Uterus (tissue), 4 donors: Measurements from ENCODE around the gene RPL19. TPM values are rescaled to one million over a fixed set of nuclear protein-coding genes. Genes with fewer than 3 reads are reported as not detected.

ENCODE experiments used
- DNase-seq, 2 donors: peaks; one replicate each; pipeline ENCODE4 v3.0.0-alpha.2; 2019 to 2020
- H3K27ac ChIP-seq, 2 donors: fragments of 200-600 bp; sonication (generic); 1 replicate in 1 of 2; 2 replicates in 1 of 2; pipeline ENCODE4 v1.5.1; 2016 to 2018
- H3K27me3 ChIP-seq, 2 donors: fragments of 200-600 bp; sonication (generic); one replicate each; pipeline ENCODE4 v1.5.1; 2018 to 2019; ENCODE audit warnings: control low read depth in 1 of 2
- H3K36me3 ChIP-seq, 2 donors: fragments of 200-600 bp; sonication (generic); one replicate each; pipeline ENCODE4 v1.5.1; 2019; ENCODE audit warnings: control low read depth in 1 of 2
- H3K4me1 ChIP-seq, 2 donors: fragments of 200-600 bp; sonication (generic); one replicate each; pipeline ENCODE4 v1.5.1; 2018 to 2019; ENCODE audit warnings: control low read depth in 1 of 2
- H3K4me3 ChIP-seq, 2 donors: fragments of 200-600 bp; sonication (generic); 1 replicate in 1 of 2; 2 replicates in 1 of 2; pipeline ENCODE4 v1.5.1; 2018 to 2019; ENCODE audit warnings: mild to moderate bottlenecking in 1 of 2
- H3K9me3 ChIP-seq, 2 donors: fragments of 200-600 bp; sonication (generic); one replicate each; pipeline ENCODE4 v1.5.1; 2019; ENCODE audit warnings: control low read depth in 1 of 2
- POLR2A ChIP-seq, 2 donors: fragments of 450-650 bp; IDR thresholded peaks; one replicate each; pipeline ENCODE4 v1.6.1; 2016; ENCODE audit warnings: antibody characterized with exemption in 2 of 2, mild to moderate bottlenecking in 1 of 2, moderate library complexity in 1 of 2
- intact Hi-C: fragments of 100-400 bp; cut with DNase I; formaldehyde crosslinking; loops from one replicate; pipeline ENCODE4 v1.15.1; 2023; ENCODE audit warnings: low total_unique reads
- total RNA-seq, 4 donors: library from RNA; depleted of rRNA in 3 of 4; stranded (reverse); fragments of >200 nt in 3 of 4; gene quantifications; one replicate each; pipeline versions ENCODE4 v1.1.0 to v1.2.4, GENCODE V29; 2014 to 2023
- TF ChIP-seq, protein P1 (sequence below), 4 experiments: fragments of 200-600 bp in 2 of 4; fragments of 450-650 bp in 2 of 4; sonication (generic) in 2 of 4; IDR thresholded peaks; one replicate each; pipeline ENCODE4 v1.5.1; 2016 to 2019; ENCODE audit warnings: antibody characterized with exemption in 4 of 4, mild to moderate bottlenecking in 2 of 4, moderate library complexity in 1 of 4
- donor health status: DM: yes; HTN: yes; CAD: no.

The RPL19 gene
- total RNA-seq, 4 donors from 2014 or later = 1,469 to 5,936 (median 3,528) TPM

DNA sequence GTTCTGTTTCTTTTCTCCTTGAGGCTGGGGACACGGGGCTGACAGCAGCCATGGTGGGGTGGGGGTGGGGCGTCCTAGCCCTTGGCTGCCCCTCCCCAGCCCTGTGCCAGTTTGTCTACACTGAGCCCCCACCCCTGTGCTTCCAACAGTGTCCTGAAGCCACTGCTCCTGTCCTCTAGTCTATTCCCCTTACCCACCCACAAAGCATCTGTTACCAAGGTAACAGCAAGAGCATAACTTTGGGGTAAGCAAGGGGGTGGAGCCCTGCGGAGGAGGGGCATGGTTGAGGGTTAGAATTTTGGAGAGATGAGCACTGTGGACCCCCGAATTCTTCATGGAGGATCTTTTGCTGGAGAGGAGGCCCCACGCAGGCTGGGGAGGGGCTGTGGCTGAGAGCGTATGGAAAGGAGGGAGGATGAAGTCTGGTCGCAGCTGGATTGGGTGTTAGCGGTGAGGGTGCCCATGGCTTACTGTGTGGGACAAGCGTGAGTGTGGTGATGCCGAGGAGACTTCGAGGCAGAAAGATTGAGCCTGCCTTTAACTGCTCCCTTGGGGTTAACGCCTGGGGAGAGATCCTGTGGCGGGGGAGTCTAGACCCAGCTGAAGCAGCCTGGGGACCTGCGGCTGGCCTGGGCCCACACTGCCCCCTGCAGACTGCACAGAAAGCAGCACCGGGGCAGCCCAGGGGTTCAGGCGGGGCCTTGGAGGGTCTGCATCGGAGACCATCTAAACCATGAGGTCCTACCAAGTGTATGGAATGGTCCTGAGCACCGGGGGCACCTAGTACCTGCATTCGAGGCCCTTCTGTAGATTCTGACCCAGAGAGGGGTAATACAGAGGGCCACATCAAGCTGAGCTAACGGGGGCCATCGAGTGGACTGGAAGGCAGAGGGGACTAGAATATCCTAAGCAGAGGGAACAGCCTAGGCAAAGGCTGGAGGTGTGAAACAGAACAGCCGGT is 31.8 kb downstream of the RPL19 start:
- no peaks in the 10 kb centered on the region for H3K36me3 ChIP-seq
- H3K27ac ChIP-seq = no peak overlapping the region
- intact Hi-C loops = no loop called here
- TF ChIP-seq, protein P1, sequence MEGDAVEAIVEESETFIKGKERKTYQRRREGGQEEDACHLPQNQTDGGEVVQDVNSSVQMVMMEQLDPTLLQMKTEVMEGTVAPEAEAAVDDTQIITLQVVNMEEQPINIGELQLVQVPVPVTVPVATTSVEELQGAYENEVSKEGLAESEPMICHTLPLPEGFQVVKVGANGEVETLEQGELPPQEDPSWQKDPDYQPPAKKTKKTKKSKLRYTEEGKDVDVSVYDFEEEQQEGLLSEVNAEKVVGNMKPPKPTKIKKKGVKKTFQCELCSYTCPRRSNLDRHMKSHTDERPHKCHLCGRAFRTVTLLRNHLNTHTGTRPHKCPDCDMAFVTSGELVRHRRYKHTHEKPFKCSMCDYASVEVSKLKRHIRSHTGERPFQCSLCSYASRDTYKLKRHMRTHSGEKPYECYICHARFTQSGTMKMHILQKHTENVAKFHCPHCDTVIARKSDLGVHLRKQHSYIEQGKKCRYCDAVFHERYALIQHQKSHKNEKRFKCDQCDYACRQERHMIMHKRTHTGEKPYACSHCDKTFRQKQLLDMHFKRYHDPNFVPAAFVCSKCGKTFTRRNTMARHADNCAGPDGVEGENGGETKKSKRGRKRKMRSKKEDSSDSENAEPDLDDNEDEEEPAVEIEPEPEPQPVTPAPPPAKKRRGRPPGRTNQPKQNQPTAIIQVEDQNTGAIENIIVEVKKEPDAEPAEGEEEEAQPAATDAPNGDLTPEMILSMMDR (IDR thresholded peaks at IDR 0.05) = peak; percentile 63 to 72 (median 70)
- no peak for TF ChIP-seq POLR2A (IDR thresholded peaks at IDR 0.05)
- no peaks in the 10 kb centered on the region for H3K9me3 ChIP-seq
- no peaks in the 10 kb centered on the region for H3K27me3 ChIP-seq
- H3K4me1 ChIP-seq = peaks cover 0 to 8% of the 10 kb centered on the region in 2 donors
- H3K4me3 ChIP-seq = no peak overlapping the region
- peak; percentile 51 to 59 for DNase-seq

DNA sequence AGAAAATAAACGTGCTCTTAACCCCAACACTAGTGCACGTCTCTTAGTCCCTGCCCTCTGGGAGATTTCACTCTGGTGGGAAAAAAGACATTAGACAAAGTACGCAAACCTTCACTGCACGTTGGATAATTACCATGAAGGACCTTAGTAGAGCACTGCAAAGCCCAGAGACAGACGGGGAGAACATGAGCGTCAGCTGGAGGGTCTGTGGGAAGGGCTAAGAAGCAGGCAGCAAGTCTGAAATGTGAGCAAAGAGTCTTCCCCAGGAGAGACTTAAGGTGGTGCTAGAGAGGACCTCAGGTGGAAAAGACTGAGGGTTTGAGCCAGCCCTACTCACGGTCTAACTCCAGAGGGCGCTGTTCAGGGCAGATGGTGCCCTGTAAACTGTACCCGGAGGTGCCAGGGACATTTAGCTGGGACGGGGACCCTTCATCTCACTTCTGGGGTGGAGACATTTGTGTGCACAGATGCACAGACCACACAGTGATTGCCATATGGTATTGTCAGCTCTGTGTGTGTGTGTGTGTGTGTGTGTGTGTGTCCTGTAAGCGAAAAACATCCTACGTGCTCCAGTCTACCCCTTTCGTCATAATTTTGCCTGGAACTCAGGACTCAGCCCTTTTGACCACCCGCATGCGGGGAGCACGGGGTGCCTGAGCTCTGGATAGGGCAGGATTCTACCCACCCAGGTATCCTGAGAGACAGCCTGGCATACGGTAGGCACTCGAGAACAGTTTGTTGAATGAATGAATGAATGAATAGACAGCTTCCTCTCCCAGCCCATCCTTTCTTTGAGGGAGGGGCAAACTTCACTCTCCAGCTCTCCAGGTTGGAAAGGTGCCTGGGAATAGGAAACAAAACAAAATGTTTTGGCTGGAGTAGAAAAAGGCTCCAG is 35.7 kb downstream of the RPL19 start:
- intact Hi-C loops = no loop called here
- H3K27ac ChIP-seq = no peak overlapping the region
- no peaks in the 10 kb centered on the region for H3K36me3 ChIP-seq
- H3K4me1 ChIP-seq = peaks cover 0 to 8% of the 10 kb centered on the region in 2 donors
- H3K27me3 ChIP-seq = no peaks in the 10 kb centered on the region
- H3K9me3 ChIP-seq = no peaks in the 10 kb centered on the region
- TF ChIP-seq POLR2A (IDR thresholded peaks at IDR 0.05) = no peak
- TF ChIP-seq, protein P1 (IDR thresholded peaks at IDR 0.05) = peak in 2 of 4 experiments; percentile 7 to 9
- no peak for DNase-seq
- H3K4me3 ChIP-seq = no peak overlapping the region

DNA sequence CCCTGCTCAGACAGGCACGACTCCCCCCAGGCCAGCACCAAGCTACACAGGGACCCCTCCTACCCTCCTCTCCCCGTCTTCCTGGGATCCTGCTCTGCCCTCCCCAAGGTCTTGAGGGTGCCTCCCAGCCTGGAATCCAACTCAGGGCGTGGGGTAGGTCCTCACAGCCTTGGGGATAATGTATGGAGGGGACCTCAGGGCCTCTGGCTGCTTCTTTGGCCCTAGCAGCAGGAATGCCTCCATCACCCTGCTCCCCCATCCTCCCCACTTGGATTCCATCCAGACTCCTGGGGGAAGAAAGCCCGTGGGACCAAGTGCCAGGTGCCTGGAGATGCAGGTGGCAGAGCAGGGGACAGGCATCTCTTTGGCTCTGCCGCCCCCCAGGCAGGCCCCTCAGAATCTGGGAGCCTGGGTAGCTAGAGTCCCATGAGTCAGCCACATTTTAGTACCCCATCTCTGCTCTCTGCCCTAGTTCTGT is 36.4 kb downstream of the RPL19 start:
- H3K4me1 ChIP-seq = peaks cover 0 to 8% of the 10 kb centered on the region in 2 donors
- intact Hi-C loops = no loop called here
- no peaks in the 10 kb centered on the region for H3K36me3 ChIP-seq
- DNase-seq = no peak
- no peak overlapping the region for H3K27ac ChIP-seq
- H3K27me3 ChIP-seq = no peaks in the 10 kb centered on the region
- H3K9me3 ChIP-seq = no peaks in the 10 kb centered on the region
- no peak for TF ChIP-seq POLR2A (IDR thresholded peaks at IDR 0.05)
- TF ChIP-seq, protein P1 (IDR thresholded peaks at IDR 0.05) = no peak
- no peak overlapping the region for H3K4me3 ChIP-seq

DNA sequence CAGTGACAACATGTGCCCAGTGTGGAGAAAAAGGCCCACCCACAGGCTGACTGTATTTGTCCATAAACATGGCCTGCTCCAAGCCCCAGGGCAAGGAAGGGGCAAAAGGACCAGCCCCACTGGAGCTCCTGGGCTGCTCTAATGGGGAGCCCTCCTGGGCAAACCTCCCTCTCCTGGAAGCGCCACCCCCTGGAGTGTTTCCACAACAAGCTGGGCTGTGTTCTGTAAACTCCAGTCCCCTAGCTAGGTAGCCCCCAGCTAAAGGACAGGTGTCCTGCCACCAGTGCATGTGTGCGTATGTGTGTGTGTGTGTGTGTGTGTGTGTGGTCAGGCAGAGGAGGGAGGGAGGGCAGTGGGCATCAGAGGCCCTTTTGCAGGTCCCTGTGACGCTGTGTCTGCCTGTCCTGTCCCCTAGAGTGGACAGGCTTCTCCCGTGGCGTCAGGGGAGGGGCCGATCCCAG is 36.9 kb downstream of the RPL19 start:
- TF ChIP-seq, protein P1 (IDR thresholded peaks at IDR 0.05) = no peak
- no peak for TF ChIP-seq POLR2A (IDR thresholded peaks at IDR 0.05)
- intact Hi-C loops = no loop called here
- Histone ChIP-seq H3K27ac (no peak overlapping the region), H3K4me3 (no peak overlapping the region), H3K4me1 (peaks cover 0 to 3% of the 10 kb centered on the region in 2 donors), H3K9me3 (no peaks in the 10 kb centered on the region), H3K36me3 (no peaks in the 10 kb centered on the region), H3K27me3 (no peaks in the 10 kb centered on the region)
- DNase-seq = no peak
